Panc1 (cell line): ENCODE measurements around the gene OR5D13. TPM values are rescaled to one million over a fixed set of nuclear protein-coding genes. Genes with fewer than 3 reads are reported as not detected.

Source experiments
- ATAC-seq: fragments of 200-7000 bp; cut with Tn5 transposase; 2 replicates; pipeline ENCODE4 v1.9.1; 2020; ENCODE audit warnings: mild to moderate bottlenecking, moderate library complexity
- BruUV-seq: library from RNA; stranded (reverse); fragments of 400-500 nt; replicated peaks from 2 replicates; lab custom pipeline; 2021; lab: Mats Ljungman, UMichigan
- CTCF ChIA-PET: fragments of 300-600 bp; sonication (Branson Sonifier 250); formaldehyde crosslinking; loops from one replicate; lab custom pipeline; 2022; ENCODE audit warnings: antibody characterized with exemption; lab: Charles Lee
- POLR2A ChIA-PET: fragments of 300-600 bp; sonication (Branson Sonifier 250); formaldehyde crosslinking; loops from one replicate; lab custom pipeline; 2022; ENCODE audit warnings: antibody characterized with exemption; lab: Charles Lee
- DNase-seq: peaks from one replicate; pipeline ENCODE4 v3.0.0-alpha.2; 2010; ENCODE audit warnings: low read depth, low spot score
- H3K27ac ChIP-seq: 2 replicates; pipeline ENCODE4 v1.5.1; 2011; ENCODE audit warnings: mild to moderate bottlenecking, low read length, inconsistent platforms
- H3K27me3 ChIP-seq: fragments of 200-500 bp; sonication (Bioruptor generic); 2 replicates; pipeline ENCODE4 v1.6.0; 2014; ENCODE audit warnings: low read length, inconsistent platforms; ENCODE audit not compliant: control insufficient read depth, insufficient read depth
- H3K36me3 ChIP-seq: fragments of 200-500 bp; sonication (Bioruptor generic); 2 replicates; pipeline ENCODE4 v1.5.1; 2014; ENCODE audit warnings: inconsistent platforms, mild to moderate bottlenecking, low read length, moderate library complexity; ENCODE audit not compliant: control insufficient read depth, insufficient read depth
- H3K4me1 ChIP-seq: 2 replicates; pipeline ENCODE4 v1.5.1; 2011; ENCODE audit warnings: inconsistent platforms, mild to moderate bottlenecking, low read length, moderate library complexity; ENCODE audit not compliant: control insufficient read depth, insufficient read depth
- H3K4me3 ChIP-seq, 2 experiments: 2 replicates each; pipeline ENCODE4 v1.5.1; 2011 to 2012; ENCODE audit warnings: low read depth in 2 of 2, low read length in 2 of 2, mild to moderate bottlenecking in 2 of 2, inconsistent platforms in 1 of 2, moderate library complexity in 1 of 2
- H3K9me3 ChIP-seq: fragments of 200-500 bp; sonication (Bioruptor generic); 2 replicates; pipeline ENCODE4 v1.5.1; 2014; ENCODE audit warnings: low read depth, mild to moderate bottlenecking, inconsistent platforms, low read length, moderate library complexity; ENCODE audit not compliant: control insufficient read depth, insufficient read depth
- POLR2AphosphoS5 ChIP-seq: IDR thresholded peaks from 2 replicates; pipeline ENCODE4 v1.6.1; 2012; ENCODE audit warnings: mild to moderate bottlenecking, low read depth, low read length, moderate library complexity
- SIN3A ChIP-seq: IDR thresholded peaks from 2 replicates; pipeline ENCODE4 v1.6.1; 2012; ENCODE audit warnings: low read depth, mild to moderate bottlenecking, low read length, moderate library complexity, borderline replicate concordance; ENCODE audit not compliant: insufficient read depth
- TCF7L2 ChIP-seq: IDR thresholded peaks from 2 replicates; pipeline ENCODE4 v1.6.1; 2011; ENCODE audit warnings: mild to moderate bottlenecking, low read depth, low read length, inconsistent platforms
- in situ Hi-C: cut with HindIII; loops from 2 replicates; pipeline ENCODE4 v1.10.0; 2016; ENCODE audit warnings: low sequenced_read_pairs, low pct_unique_long_range_greater_than_20kb
- intact Hi-C: fragments of 100-400 bp; cut with micrococcal nuclease; formaldehyde crosslinking; loops from one replicate; pipeline ENCODE4 v1.10.0; 2022; ENCODE audit not compliant: unreplicated experiment
- total RNA-seq: library from RNA; stranded (reverse); gene quantifications from one replicate; pipeline ENCODE4 v1.2.1, GENCODE V29; 2021; ENCODE audit not compliant: unreplicated experiment
- TF ChIP-seq, protein P1 (sequence below): fragments of 450-650 bp; IDR thresholded peaks from 2 replicates; pipeline ENCODE4 v1.5.1; 2017; ENCODE audit warnings: mild to moderate bottlenecking
- TF ChIP-seq, protein P2 (sequence below), 2 experiments: IDR thresholded peaks; 2 replicates each; pipeline ENCODE4 v1.6.1; 2011 to 2012; ENCODE audit warnings: low read depth in 2 of 2, control low read depth in 1 of 2, low read length in 1 of 2, mild to moderate bottlenecking in 1 of 2, moderate library complexity in 1 of 2; ENCODE audit not compliant: insufficient read depth in 1 of 2

OR5D13 gene
- total RNA-seq, 1 experiment from 2014 or later = not detected

DNA sequence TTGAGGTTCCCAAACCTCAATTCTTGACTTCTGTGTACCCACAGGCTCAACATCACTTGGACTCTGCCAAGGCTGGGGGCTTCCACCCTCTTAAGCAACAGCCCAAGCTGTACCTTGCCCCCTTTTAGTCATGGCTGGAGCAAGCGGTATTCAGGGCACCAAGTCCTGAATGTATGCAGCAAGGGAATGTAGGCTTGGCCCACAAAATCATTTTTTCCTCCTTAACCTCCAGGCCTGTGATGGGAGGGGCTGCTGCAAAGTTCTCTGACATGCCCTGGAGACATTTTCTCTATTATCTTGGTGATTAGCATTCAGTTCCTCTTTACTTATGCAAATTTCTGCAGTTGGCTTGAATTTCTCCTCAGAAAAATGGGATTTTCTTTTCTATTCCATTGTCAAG is 33.0 kb downstream of the OR5D13 start:
- Histone ChIP-seq H3K27me3 (no peaks in the 10 kb centered on the region), H3K36me3 (no peaks in the 10 kb centered on the region), H3K4me3 (no peak overlapping the region), H3K27ac (no peak overlapping the region), H3K4me1 (no peaks in the 10 kb centered on the region), H3K9me3 (peaks cover 3% of the 10 kb centered on the region; the same call in 1 of the 2 replicates)
- POLR2A ChIA-PET = no interaction called here
- in situ Hi-C loops = no loop called here
- TF ChIP-seq TCF7L2 = no peak
- TF ChIP-seq, protein P1, sequence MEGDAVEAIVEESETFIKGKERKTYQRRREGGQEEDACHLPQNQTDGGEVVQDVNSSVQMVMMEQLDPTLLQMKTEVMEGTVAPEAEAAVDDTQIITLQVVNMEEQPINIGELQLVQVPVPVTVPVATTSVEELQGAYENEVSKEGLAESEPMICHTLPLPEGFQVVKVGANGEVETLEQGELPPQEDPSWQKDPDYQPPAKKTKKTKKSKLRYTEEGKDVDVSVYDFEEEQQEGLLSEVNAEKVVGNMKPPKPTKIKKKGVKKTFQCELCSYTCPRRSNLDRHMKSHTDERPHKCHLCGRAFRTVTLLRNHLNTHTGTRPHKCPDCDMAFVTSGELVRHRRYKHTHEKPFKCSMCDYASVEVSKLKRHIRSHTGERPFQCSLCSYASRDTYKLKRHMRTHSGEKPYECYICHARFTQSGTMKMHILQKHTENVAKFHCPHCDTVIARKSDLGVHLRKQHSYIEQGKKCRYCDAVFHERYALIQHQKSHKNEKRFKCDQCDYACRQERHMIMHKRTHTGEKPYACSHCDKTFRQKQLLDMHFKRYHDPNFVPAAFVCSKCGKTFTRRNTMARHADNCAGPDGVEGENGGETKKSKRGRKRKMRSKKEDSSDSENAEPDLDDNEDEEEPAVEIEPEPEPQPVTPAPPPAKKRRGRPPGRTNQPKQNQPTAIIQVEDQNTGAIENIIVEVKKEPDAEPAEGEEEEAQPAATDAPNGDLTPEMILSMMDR = no peak
- TF ChIP-seq POLR2AphosphoS5 = no peak
- TF ChIP-seq, protein P2, sequence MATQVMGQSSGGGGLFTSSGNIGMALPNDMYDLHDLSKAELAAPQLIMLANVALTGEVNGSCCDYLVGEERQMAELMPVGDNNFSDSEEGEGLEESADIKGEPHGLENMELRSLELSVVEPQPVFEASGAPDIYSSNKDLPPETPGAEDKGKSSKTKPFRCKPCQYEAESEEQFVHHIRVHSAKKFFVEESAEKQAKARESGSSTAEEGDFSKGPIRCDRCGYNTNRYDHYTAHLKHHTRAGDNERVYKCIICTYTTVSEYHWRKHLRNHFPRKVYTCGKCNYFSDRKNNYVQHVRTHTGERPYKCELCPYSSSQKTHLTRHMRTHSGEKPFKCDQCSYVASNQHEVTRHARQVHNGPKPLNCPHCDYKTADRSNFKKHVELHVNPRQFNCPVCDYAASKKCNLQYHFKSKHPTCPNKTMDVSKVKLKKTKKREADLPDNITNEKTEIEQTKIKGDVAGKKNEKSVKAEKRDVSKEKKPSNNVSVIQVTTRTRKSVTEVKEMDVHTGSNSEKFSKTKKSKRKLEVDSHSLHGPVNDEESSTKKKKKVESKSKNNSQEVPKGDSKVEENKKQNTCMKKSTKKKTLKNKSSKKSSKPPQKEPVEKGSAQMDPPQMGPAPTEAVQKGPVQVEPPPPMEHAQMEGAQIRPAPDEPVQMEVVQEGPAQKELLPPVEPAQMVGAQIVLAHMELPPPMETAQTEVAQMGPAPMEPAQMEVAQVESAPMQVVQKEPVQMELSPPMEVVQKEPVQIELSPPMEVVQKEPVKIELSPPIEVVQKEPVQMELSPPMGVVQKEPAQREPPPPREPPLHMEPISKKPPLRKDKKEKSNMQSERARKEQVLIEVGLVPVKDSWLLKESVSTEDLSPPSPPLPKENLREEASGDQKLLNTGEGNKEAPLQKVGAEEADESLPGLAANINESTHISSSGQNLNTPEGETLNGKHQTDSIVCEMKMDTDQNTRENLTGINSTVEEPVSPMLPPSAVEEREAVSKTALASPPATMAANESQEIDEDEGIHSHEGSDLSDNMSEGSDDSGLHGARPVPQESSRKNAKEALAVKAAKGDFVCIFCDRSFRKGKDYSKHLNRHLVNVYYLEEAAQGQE (IDR thresholded peaks at IDR 0.05; ENCODE audit: insufficient read depth in 1 of 2, low read depth in 2 of 2, low read length in 1 of 2) = no peak
- TF ChIP-seq SIN3A = no peak
- CTCF ChIA-PET = no interaction called here
- ATAC-seq (no peak), DNase-seq (no peak)
- BruUV-seq = no TSS peak
- intact Hi-C loops = no loop called here

DNA sequence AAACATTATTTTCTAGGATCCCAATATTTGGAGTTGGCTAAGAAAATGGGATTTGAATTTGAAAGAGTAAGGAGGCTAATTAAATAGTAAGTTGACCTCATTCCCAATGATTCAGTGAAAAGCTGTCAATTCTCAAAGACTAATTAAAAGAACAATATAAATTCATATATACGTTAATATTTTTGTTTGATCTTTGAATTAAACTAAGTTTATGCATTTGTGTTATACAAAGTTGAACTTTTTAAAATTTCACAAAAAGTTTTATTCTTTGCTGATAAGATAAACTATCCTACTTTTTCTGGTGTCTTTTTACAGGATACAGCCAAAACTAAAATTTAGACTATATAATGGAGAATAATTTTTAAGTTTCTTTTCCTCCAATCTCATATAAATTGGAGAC is 37.8 kb downstream of the OR5D13 start, which contains the start of gene OR5L1:
OR5L1 (plus strand) TSS at position 301 of the 400 bp plus-strand sequence. CDS start 100 bp downstream, outside the sequence.
- intact Hi-C loops = no loop called here
- no TSS peak for BruUV-seq
- peaks cover 3% of the 10 kb centered on the region; the same call in 1 of the 2 replicates for H3K9me3 ChIP-seq
- in situ Hi-C loops = no loop called here
- no peaks in the 10 kb centered on the region for H3K36me3 ChIP-seq
- TF ChIP-seq, protein P2 (IDR thresholded peaks at IDR 0.05; ENCODE audit: insufficient read depth in 1 of 2, low read depth in 2 of 2, low read length in 1 of 2) = no peak
- TF ChIP-seq TCF7L2 = no peak
- TF ChIP-seq, protein P1 = no peak
- TF ChIP-seq POLR2AphosphoS5 = no peak
- no peak for TF ChIP-seq SIN3A
- no peak for ATAC-seq
- no peak for DNase-seq
- CTCF ChIA-PET = no interaction called here
- no peaks in the 10 kb centered on the region for H3K27me3 ChIP-seq
- H3K4me3 ChIP-seq = no peak within 1 kb of the TSS
- H3K4me1 ChIP-seq = no peaks in the 10 kb centered on the region
- H3K27ac ChIP-seq = no peak within 1 kb of the TSS
- POLR2A ChIA-PET = no interaction called here
